ENCODE measurements around the gene SMPD1.

The SMPD1 gene

DNA sequence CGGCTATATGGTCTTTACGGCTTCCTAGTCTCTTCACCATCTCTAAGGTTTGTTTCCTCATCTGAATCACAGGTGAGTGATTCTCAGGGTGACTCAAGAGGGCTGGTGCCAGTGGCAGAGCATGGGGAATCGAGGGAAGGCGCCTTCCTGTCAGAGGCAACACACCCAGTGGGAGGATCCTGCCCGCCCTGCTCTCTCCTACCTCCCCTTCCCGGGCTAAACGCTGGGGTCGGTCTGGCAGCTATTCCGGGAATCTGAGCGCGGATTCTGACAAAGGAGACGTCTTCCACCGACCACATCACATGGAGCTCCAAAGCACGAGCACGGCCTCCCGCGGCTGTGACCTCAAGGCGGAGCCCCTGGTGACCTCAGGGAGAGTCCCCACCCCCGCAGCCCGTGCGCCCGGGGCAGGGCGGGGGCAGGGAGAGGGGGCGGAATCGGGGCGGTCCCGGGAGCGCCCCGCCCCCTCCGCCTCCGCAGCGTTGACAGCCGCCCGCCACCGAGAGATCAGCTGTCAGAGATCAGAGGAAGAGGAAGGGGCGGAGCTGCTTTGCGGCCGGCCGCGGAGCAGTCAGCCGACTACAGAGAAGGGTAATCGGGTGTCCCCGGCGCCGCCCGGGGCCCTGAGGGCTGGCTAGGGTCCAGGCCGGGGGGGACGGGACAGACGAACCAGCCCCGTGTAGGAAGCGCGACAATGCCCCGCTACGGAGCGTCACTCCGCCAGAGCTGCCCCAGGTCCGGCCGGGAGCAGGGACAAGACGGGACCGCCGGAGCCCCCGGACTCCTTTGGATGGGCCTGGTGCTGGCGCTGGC lies at the start of gene SMPD1:
Gene SMPD1 (plus strand): TSS at position 570 of the 813 bp plus-strand sequence. CDS start 125 bp downstream, at position 695.
- peak; percentile 84 for DNase-seq
- TF ChIP-seq, protein P1, sequence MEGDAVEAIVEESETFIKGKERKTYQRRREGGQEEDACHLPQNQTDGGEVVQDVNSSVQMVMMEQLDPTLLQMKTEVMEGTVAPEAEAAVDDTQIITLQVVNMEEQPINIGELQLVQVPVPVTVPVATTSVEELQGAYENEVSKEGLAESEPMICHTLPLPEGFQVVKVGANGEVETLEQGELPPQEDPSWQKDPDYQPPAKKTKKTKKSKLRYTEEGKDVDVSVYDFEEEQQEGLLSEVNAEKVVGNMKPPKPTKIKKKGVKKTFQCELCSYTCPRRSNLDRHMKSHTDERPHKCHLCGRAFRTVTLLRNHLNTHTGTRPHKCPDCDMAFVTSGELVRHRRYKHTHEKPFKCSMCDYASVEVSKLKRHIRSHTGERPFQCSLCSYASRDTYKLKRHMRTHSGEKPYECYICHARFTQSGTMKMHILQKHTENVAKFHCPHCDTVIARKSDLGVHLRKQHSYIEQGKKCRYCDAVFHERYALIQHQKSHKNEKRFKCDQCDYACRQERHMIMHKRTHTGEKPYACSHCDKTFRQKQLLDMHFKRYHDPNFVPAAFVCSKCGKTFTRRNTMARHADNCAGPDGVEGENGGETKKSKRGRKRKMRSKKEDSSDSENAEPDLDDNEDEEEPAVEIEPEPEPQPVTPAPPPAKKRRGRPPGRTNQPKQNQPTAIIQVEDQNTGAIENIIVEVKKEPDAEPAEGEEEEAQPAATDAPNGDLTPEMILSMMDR (IDR thresholded peaks at IDR 0.05; ENCODE audit: low read depth, low read length, missing control alignments) = no peak
- Histone ChIP-seq H3K4me3 (ENCODE audit: low read depth, low read length) (peak within 1 kb of the TSS; percentile 81), H3K36me3 (replicated peaks) (no peaks in the 10 kb centered on the region), H3K27ac (peak within 1 kb of the TSS; percentile 13), H3K27me3 (replicated peaks) (no peaks in the 10 kb centered on the region)
- in situ Hi-C loops (cut with HindIII; ENCODE audit: low pct_ligation_motif_present, low sequenced_read_pairs) = no loop called here

DNA sequence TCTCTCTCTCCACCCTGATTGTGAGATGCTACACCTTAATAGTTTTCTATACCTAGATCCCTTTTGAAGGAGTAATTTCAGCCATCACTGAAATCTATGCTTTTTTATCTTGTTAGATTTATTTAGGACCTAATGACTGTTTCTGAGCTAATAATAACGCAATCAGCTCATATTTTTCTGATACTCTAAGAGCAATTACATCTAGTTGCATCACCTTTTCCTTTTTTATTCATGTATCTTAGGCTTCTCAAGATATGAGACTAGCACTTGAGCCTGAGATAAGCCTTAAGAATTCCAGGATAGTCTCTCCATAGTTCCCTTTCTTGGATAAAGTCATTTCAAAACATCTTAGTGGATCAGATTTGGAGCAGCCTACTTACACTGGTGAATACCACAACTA lies 44.9 kb upstream of the SMPD1 start:
- no peak for DNase-seq
- in situ Hi-C loops (cut with HindIII; ENCODE audit: low pct_ligation_motif_present, low sequenced_read_pairs) = no loop called here
- H3K36me3 ChIP-seq (replicated peaks) = no peaks in the 10 kb centered on the region
- no peaks in the 10 kb centered on the region for H3K27me3 ChIP-seq (replicated peaks)
- no peak overlapping the region for H3K4me3 ChIP-seq (ENCODE audit: low read depth, low read length)
- H3K27ac ChIP-seq = no peak overlapping the region
- TF ChIP-seq, protein P1 (IDR thresholded peaks at IDR 0.05; ENCODE audit: low read depth, low read length, missing control alignments) = no peak

DNA sequence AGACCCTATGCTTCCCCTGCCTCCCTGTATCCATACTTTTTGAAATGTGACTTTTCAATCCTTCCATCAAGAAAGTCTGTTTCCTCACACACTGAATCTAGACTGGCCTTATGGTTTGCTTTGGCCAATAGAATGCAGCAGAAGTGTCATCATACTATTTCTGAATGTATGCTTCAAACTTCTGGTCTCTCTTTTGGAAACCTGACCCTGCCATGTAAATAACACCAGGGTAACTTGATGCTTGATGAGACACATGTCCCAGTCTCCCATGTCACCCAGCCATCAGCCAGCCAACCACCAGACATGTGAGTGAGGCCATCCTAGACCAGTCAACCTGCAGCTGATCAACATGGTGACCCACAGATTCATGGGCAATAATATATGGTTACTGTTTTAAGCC lies 40.2 kb upstream of the SMPD1 start:
- in situ Hi-C loops (cut with HindIII; ENCODE audit: low pct_ligation_motif_present, low sequenced_read_pairs) = no loop called here
- TF ChIP-seq, protein P1 (IDR thresholded peaks at IDR 0.05; ENCODE audit: low read depth, low read length, missing control alignments) = no peak
- Histone ChIP-seq H3K4me3 (ENCODE audit: low read depth, low read length) (no peak overlapping the region), H3K27me3 (replicated peaks) (no peaks in the 10 kb centered on the region), H3K27ac (no peak overlapping the region), H3K36me3 (replicated peaks) (no peaks in the 10 kb centered on the region)
- DNase-seq = no peak

DNA sequence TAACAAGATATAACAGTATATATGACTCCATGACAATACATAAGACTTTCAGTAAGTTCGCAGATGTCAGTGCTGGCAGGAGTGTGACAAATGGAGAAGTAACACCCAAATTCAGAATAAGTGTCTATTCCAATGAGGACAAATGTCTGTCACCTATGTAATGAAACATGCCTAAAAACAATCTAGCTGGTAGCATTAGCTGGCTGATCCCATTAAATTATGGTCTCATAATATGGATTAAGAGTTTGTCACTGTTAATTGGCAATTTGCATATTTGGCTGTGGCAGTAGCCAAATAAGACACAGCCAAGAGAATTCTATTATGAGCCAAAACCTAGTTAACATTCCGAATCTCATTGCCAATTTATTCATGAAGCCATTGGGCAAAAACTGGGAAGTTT lies 39.8 kb upstream of the SMPD1 start:
- H3K36me3 ChIP-seq (replicated peaks) = no peaks in the 10 kb centered on the region
- no peaks in the 10 kb centered on the region for H3K27me3 ChIP-seq (replicated peaks)
- no peak overlapping the region for H3K4me3 ChIP-seq (ENCODE audit: low read depth, low read length)
- DNase-seq = no peak
- TF ChIP-seq, protein P1 (IDR thresholded peaks at IDR 0.05; ENCODE audit: low read depth, low read length, missing control alignments) = no peak
- in situ Hi-C loops (cut with HindIII; ENCODE audit: low pct_ligation_motif_present, low sequenced_read_pairs) = no loop called here
- no peak overlapping the region for H3K27ac ChIP-seq

DNA sequence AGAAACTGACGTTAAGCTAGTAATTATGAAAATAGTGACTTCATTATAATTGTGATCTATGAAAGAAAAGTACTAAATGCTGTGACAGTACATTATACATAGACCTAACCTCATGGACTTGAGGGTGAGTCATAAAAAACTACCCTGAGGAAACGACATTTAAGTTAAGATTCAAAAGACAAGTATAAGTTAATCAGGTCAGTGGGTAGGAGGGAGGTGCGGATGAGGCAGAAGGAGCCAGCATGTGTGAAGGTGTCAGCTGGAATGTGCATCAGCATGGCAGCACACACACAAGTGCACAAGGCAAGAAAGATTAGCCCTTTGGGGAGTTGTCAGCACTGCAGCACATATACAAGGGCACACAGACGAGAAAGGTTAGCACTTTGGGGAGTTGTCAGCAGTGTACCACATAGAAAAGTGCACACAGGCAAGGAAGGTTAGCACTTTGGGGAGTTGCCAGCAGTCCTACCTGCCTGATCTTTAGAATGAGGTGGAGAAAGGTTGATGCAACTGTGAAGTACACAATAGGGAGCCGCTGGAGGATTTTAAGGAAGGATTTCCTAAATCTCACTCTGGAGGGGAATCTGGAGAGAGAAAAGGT lies 38.4 kb upstream of the SMPD1 start:
- in situ Hi-C loops (cut with HindIII; ENCODE audit: low pct_ligation_motif_present, low sequenced_read_pairs) = no loop called here
- no peak overlapping the region for H3K4me3 ChIP-seq (ENCODE audit: low read depth, low read length)
- TF ChIP-seq, protein P1 (IDR thresholded peaks at IDR 0.05; ENCODE audit: low read depth, low read length, missing control alignments) = no peak
- no peaks in the 10 kb centered on the region for H3K27me3 ChIP-seq (replicated peaks)
- H3K36me3 ChIP-seq (replicated peaks) = no peaks in the 10 kb centered on the region
- no peak overlapping the region for H3K27ac ChIP-seq
- no peak for DNase-seq
